ENCODE measurements around the gene SGMS2.

SGMS2 gene

DNA sequence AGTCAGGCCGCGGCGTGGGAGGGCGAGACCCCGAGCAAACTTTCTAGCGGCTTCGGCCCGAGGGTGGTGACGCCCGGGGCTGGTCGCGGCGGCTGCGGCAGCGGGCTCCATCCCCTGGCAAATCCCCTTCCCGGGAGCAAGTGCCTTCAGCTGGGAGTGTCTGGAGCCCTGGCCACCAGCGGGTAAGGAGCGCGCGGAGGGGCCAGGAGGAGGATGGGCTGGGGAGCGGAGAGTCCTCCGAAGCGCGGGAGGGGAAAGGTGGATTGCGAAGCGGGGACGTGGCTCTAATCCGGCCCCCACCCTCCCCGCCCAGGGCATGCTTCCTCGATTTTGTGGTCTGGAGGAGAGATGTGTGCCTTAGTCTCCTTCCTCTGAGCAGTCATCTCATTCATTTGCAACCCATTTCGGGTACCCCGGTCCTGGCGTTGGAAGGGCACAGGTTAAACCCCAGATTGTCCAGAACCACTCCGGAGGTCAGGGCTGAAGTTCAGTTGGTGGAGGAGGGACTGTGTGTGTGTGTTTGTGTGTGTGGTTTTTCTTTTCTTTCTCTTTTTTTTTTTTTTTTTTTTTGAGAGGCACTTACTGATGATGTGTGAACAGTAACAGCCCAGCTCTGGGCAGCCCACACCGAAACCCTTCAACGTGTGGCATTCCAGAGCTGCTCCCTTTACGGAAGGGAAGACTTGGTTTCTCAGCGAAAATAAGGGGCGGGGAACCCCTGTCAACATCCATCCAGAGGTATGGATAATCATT lies 516 bp downstream of the SGMS2 start (continued):
- TF ChIP-seq ZNF354C (tag by site-specific recombination; IDR thresholded peaks at IDR 0.05; ENCODE audit: borderline replicate concordance, low read depth) (no peak), YY2 (tag by site-specific recombination; IDR thresholded peaks at IDR 0.05) (no peak), ZNF266 (tag by site-specific recombination; IDR thresholded peaks at IDR 0.05; ENCODE audit: low read depth) (no peak), ZBTB21 (tag by site-specific recombination; IDR thresholded peaks at IDR 0.05) (no peak), ZNF549 (tag by site-specific recombination; IDR thresholded peaks at IDR 0.05) (no peak), ZNF132 (tag by site-specific recombination; IDR thresholded peaks at IDR 0.05; ENCODE audit: borderline replicate concordance) (no peak), TCF7L2 (IDR thresholded peaks at IDR 0.05; ENCODE audit: borderline replicate concordance, low read depth, low read length) (no peak), ZNF660 (tag by site-specific recombination; IDR thresholded peaks at IDR 0.05) (no peak), ZFHX2 (tag by site-specific recombination; conservative IDR thresholded peaks at IDR 0.05) (no peak), ZNF670 (tag by site-specific recombination; IDR thresholded peaks at IDR 0.05; ENCODE audit: low read depth) (no peak), ZFP41 (tag by site-specific recombination; IDR thresholded peaks at IDR 0.05; ENCODE audit: borderline replicate concordance) (no peak), GFI1B (tag by site-specific recombination; IDR thresholded peaks at IDR 0.05) (no peak), SETDB1 (IDR thresholded peaks at IDR 0.05; ENCODE audit: insufficient read length, low read length) (no peak), TRIM28 (IDR thresholded peaks at IDR 0.05; ENCODE audit: borderline replicate concordance, low read length) (no peak), ZNF654 (tag by site-specific recombination; IDR thresholded peaks at IDR 0.05; ENCODE audit: low read depth) (no peak), ZSCAN30 (tag by site-specific recombination; IDR thresholded peaks at IDR 0.05) (peak; percentile 46; the same call in 1 of the 2 replicates), ZNF169 (tag by site-specific recombination; IDR thresholded peaks at IDR 0.05) (no peak), ZNF510 (tag by site-specific recombination; IDR thresholded peaks at IDR 0.05; ENCODE audit: insufficient replicate concordance) (no peak), ZNF112 (tag by site-specific recombination; IDR thresholded peaks at IDR 0.05) (no peak), ZBTB1 (tag by site-specific recombination; IDR thresholded peaks at IDR 0.05) (no peak), ZFP3 (tag by site-specific recombination; IDR thresholded peaks at IDR 0.05; ENCODE audit: low read depth) (no peak), ZNF585B (tag by site-specific recombination; IDR thresholded peaks at IDR 0.05) (no peak), SP7 (tag by site-specific recombination; IDR thresholded peaks at IDR 0.05) (no peak), ZNF600 (tag by site-specific recombination; IDR thresholded peaks at IDR 0.05) (peak; percentile 91), SP3 (tag by site-specific recombination; IDR thresholded peaks at IDR 0.05) (no peak), FEZF1 (tag by site-specific recombination; IDR thresholded peaks at IDR 0.05) (no peak), SCRT1 (tag by site-specific recombination; IDR thresholded peaks at IDR 0.05; ENCODE audit: borderline replicate concordance) (no peak)
- TF ChIP-seq, protein P1, sequence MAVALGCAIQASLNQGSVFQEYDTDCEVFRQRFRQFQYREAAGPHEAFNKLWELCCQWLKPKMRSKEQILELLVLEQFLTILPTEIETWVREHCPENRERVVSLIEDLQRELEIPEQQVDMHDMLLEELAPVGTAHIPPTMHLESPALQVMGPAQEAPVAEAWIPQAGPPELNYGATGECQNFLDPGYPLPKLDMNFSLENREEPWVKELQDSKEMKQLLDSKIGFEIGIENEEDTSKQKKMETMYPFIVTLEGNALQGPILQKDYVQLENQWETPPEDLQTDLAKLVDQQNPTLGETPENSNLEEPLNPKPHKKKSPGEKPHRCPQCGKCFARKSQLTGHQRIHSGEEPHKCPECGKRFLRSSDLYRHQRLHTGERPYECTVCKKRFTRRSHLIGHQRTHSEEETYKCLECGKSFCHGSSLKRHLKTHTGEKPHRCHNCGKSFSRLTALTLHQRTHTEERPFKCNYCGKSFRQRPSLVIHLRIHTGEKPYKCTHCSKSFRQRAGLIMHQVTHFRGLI (tag by site-specific recombination; IDR thresholded peaks at IDR 0.05): no peak
- TF ChIP-seq, protein P2, sequence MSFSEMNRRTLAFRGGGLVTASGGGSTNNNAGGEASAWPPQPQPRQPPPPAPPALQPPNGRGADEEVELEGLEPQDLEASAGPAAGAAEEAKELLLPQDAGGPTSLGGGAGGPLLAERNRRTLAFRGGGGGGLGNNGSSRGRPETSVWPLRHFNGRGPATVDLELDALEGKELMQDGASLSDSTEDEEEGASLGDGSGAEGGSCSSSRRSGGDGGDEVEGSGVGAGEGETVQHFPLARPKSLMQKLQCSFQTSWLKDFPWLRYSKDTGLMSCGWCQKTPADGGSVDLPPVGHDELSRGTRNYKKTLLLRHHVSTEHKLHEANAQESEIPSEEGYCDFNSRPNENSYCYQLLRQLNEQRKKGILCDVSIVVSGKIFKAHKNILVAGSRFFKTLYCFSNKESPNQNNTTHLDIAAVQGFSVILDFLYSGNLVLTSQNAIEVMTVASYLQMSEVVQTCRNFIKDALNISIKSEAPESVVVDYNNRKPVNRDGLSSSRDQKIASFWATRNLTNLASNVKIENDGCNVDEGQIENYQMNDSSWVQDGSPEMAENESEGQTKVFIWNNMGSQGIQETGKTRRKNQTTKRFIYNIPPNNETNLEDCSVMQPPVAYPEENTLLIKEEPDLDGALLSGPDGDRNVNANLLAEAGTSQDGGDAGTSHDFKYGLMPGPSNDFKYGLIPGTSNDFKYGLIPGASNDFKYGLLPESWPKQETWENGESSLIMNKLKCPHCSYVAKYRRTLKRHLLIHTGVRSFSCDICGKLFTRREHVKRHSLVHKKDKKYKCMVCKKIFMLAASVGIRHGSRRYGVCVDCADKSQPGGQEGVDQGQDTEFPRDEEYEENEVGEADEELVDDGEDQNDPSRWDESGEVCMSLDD (tag by site-specific recombination; IDR thresholded peaks at IDR 0.05): no peak
- TF ChIP-seq, protein P3, sequence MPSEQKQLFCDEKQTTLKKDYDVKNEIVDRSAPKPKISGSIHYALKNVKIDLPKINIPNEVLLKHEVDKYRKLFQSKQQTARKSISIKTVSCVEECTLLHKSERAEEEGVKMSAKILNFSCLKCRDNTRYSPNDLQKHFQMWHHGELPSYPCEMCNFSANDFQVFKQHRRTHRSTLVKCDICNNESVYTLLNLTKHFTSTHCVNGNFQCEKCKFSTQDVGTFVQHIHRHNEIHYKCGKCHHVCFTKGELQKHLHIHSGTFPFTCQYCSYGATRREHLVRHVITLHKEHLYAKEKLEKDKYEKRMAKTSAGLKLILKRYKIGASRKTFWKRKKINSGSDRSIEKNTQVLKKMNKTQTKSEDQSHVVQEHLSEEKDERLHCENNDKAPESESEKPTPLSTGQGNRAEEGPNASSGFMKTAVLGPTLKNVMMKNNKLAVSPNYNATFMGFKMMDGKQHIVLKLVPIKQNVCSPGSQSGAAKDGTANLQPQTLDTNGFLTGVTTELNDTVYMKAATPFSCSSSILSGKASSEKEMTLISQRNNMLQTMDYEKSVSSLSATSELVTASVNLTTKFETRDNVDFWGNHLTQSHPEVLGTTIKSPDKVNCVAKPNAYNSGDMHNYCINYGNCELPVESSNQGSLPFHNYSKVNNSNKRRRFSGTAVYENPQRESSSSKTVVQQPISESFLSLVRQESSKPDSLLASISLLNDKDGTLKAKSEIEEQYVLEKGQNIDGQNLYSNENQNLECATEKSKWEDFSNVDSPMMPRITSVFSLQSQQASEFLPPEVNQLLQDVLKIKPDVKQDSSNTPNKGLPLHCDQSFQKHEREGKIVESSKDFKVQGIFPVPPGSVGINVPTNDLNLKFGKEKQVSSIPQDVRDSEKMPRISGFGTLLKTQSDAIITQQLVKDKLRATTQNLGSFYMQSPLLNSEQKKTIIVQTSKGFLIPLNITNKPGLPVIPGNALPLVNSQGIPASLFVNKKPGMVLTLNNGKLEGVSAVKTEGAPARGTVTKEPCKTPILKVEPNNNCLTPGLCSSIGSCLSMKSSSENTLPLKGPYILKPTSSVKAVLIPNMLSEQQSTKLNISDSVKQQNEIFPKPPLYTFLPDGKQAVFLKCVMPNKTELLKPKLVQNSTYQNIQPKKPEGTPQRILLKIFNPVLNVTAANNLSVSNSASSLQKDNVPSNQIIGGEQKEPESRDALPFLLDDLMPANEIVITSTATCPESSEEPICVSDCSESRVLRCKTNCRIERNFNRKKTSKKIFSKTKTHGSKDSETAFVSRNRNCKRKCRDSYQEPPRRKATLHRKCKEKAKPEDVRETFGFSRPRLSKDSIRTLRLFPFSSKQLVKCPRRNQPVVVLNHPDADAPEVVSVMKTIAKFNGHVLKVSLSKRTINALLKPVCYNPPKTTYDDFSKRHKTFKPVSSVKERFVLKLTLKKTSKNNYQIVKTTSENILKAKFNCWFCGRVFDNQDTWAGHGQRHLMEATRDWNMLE (tag by site-specific recombination; conservative IDR thresholded peaks at IDR 0.05; ENCODE audit: low read depth): no peak
- TF ChIP-seq, protein P4, sequence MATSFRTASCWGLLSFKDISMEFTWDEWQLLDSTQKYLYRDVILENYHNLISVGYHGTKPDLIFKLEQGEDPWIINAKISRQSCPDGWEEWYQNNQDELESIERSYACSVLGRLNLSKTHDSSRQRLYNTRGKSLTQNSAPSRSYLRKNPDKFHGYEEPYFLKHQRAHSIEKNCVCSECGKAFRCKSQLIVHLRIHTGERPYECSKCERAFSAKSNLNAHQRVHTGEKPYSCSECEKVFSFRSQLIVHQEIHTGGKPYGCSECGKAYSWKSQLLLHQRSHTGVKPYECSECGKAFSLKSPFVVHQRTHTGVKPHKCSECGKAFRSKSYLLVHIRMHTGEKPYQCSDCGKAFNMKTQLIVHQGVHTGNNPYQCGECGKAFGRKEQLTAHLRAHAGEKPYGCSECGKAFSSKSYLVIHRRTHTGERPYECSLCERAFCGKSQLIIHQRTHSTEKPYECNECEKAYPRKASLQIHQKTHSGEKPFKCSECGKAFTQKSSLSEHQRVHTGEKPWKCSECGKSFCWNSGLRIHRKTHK (tag by site-specific recombination; IDR thresholded peaks at IDR 0.05): no peak

All from HEK293 (cell line).